Stimulated activated CD4-positive, alpha-beta T cell treated with anti-CD3 and anti-CD28 coated beads, Interleukin-1b, Interleukin-23, amount 100 ng/mL, for 48 hours (primary cell): ENCODE results near the gene PACS1.
"Not testable (repeated sequence)": the region's sequence is repeated elsewhere in the genome, so short reads cannot be mapped to it uniquely, and the experiment has no call there.

Experiments
- DNase-seq: peaks from one replicate; pipeline ENCODE4 v3.0.0-alpha.2; 2020

PACS1 gene

GRCh38 chr11:66263231-66263630, 193.2 kb downstream of the PACS1 start:
- no peak for DNase-seq

GRCh38 chr11:66263785-66264184, 193.7 kb downstream of the PACS1 start:
- DNase-seq: no peak

- no peak for DNase-seq
Measured at GRCh38 chr11:66264383-66264782, 194.3 kb downstream of the PACS1 start.

GRCh38 chr11:66264914-66265313, 194.8 kb downstream of the PACS1 start:
- DNase-seq: peak; percentile 49

GRCh38 chr11:66265531-66266377, 195.7 kb downstream of the PACS1 start:
- DNase-seq: no peak

GRCh38 chr11:66266378-66267038, 196.4 kb downstream of the PACS1 start:
- no peak for DNase-seq

GRCh38 chr11:66267039-66267378, 196.9 kb downstream of the PACS1 start:
- no peak for DNase-seq

GRCh38 chr11:66267379-66268243, 197.5 kb downstream of the PACS1 start:
- peak; percentile 89 for DNase-seq

GRCh38 chr11:66268244-66268951, 198.3 kb downstream of the PACS1 start, which contains the start of gene RAB1B:
Gene RAB1B, plus strand, starts transcription at chr11:66268639. Its CDS starts 41 bp downstream, at chr11:66268680.
- peak; percentile 100 for DNase-seq

GRCh38 chr11:66268952-66269905, 199.2 kb downstream of the PACS1 start:
- no peak for DNase-seq

GRCh38 chr11:66271816-66272215, 201.7 kb downstream of the PACS1 start:
- DNase-seq: no peak

- DNase-seq: no peak
Measured at GRCh38 chr11:66272596-66272995, 202.5 kb downstream of the PACS1 start.

GRCh38 chr11:66274219-66274618, 204.1 kb downstream of the PACS1 start:
- DNase-seq: no peak

GRCh38 chr11:66275396-66275795, 205.3 kb downstream of the PACS1 start:
- no peak for DNase-seq

- no peak for DNase-seq
Measured at GRCh38 chr11:66275984-66276612, 206.0 kb downstream of the PACS1 start.

GRCh38 chr11:66276619-66277018, 206.5 kb downstream of the PACS1 start:
- DNase-seq: not testable (repeated sequence)

GRCh38 chr11:66277064-66277463, 207.0 kb downstream of the PACS1 start:
- not testable (repeated sequence) for DNase-seq

- DNase-seq: no peak
Measured at GRCh38 chr11:66277471-66278362, 207.6 kb downstream of the PACS1 start, which contains the start of gene CNIH2. Gene CNIH2, plus strand, starts transcription at chr11:66278175. Its CDS starts 282 bp downstream, at chr11:66278457.

- no peak for DNase-seq
Measured at GRCh38 chr11:66278363-66279091, 208.5 kb downstream of the PACS1 start.
